ENCODE data around the gene SPARCL1.
"Not testable (repeated sequence)": the region's sequence is repeated elsewhere in the genome, so short reads cannot be mapped to it uniquely, and the experiment has no call there.

Gene SPARCL1

GRCh38 chr4:87529187-87529586 is at the start of gene SPARCL1:
SPARCL1 (minus strand) TSS chr4:87529376; CDS start chr4:87499574, 29,802 bp downstream.
- Mint-ChIP-seq H3K9me3 (peaks cover 5% of the 10 kb centered on the region), H3K27me3 (no peaks in the 10 kb centered on the region), H3K27ac (no peak within 1 kb of the TSS), H3K36me3 (ENCODE audit: low read depth) (peaks cover under 1% of the 10 kb centered on the region), H3K4me3 (no peak within 1 kb of the TSS), H3K4me1 (no peaks in the 10 kb centered on the region)
- DNase-seq (no peak), ATAC-seq (no peak)

GRCh38 chr4:87575983-87576382 is 46.8 kb upstream of the SPARCL1 start:
- H3K4me1 Mint-ChIP-seq, result no peaks in the 10 kb centered on the region
- no peak for DNase-seq
- H3K27ac Mint-ChIP-seq, result no peak overlapping the region
- no peaks in the 10 kb centered on the region for H3K9me3 Mint-ChIP-seq
- no peaks in the 10 kb centered on the region for H3K36me3 Mint-ChIP-seq (ENCODE audit: low read depth)
- H3K4me3 Mint-ChIP-seq, result no peak overlapping the region
- no peak for ATAC-seq
- peaks cover 3% of the 10 kb centered on the region for H3K27me3 Mint-ChIP-seq

GRCh38 chr4:87575408-87575807 is 46.2 kb upstream of the SPARCL1 start:
- no peak overlapping the region for H3K27ac Mint-ChIP-seq
- ATAC-seq, result no peak
- peaks cover 2% of the 10 kb centered on the region for H3K4me1 Mint-ChIP-seq
- no peaks in the 10 kb centered on the region for H3K36me3 Mint-ChIP-seq (ENCODE audit: low read depth)
- no peak overlapping the region for H3K4me3 Mint-ChIP-seq
- no peak for DNase-seq
- no peaks in the 10 kb centered on the region for H3K9me3 Mint-ChIP-seq
- peaks cover 3% of the 10 kb centered on the region for H3K27me3 Mint-ChIP-seq

GRCh38 chr4:87574996-87575395 is 45.8 kb upstream of the SPARCL1 start:
- Mint-ChIP-seq H3K27ac (no peak overlapping the region), H3K4me1 (peaks cover 2% of the 10 kb centered on the region), H3K9me3 (no peaks in the 10 kb centered on the region), H3K4me3 (no peak overlapping the region), H3K27me3 (peaks cover 3% of the 10 kb centered on the region), H3K36me3 (ENCODE audit: low read depth) (no peaks in the 10 kb centered on the region)
- no peak for ATAC-seq
- DNase-seq, result no peak

DNA sequence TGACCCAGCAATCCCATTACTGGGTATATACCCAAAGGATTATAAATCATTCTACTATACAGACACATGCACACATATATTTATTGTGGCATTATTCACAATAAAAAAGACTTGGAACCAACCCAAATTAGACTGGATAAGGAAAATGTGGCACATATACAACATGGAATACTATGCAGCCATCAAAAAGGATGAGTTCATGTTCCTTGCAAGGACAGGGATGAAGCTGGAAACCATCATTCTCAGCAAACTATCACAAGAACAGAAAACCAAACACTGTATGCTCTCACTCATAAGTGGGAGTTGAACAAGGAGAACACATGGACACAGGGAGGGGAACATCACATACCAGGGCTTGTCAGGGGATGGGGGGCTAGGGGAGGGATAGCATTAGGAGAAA is 45.2 kb upstream of the SPARCL1 start:
- not testable (repeated sequence) for H3K4me3 Mint-ChIP-seq; ATAC-seq; H3K4me1 Mint-ChIP-seq; DNase-seq; H3K27ac Mint-ChIP-seq; H3K27me3 Mint-ChIP-seq; H3K9me3 Mint-ChIP-seq; H3K36me3 Mint-ChIP-seq (ENCODE audit: low read depth)

GRCh38 chr4:87570290-87570805 is 41.2 kb upstream of the SPARCL1 start:
- no peaks in the 10 kb centered on the region for H3K9me3 Mint-ChIP-seq
- ATAC-seq (no peak), DNase-seq (no peak)
- H3K27ac Mint-ChIP-seq, result no peak overlapping the region
- H3K27me3 Mint-ChIP-seq, result peaks cover 3% of the 10 kb centered on the region
- H3K36me3 Mint-ChIP-seq (ENCODE audit: low read depth), result no peaks in the 10 kb centered on the region
- H3K4me3 Mint-ChIP-seq, result no peak overlapping the region
- peaks cover 2% of the 10 kb centered on the region for H3K4me1 Mint-ChIP-seq

DNA sequence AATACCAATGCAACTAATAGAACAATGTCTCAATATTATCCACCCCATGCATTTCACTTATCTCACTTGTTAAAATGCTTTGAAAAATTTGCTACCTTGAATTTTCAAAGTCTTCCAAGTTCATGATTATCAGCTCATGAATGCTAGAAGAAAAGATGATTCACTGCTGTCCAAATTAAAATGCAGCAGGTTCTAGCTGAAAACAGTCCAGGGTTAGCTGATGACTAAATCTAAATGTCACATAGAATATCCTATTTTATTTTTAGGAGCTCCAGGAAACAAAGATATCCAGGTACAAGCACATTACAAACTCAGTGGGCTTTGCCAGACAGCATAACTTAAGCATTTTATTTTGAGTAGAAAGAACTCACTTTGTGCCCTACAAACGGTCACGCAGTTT is 38.0 kb upstream of the SPARCL1 start:
- H3K9me3 Mint-ChIP-seq, result no peaks in the 10 kb centered on the region
- peaks cover 2% of the 10 kb centered on the region for H3K4me1 Mint-ChIP-seq
- no peak overlapping the region for H3K27ac Mint-ChIP-seq
- H3K4me3 Mint-ChIP-seq, result no peak overlapping the region
- no peak for ATAC-seq
- no peak for DNase-seq
- H3K36me3 Mint-ChIP-seq (ENCODE audit: low read depth), result no peaks in the 10 kb centered on the region
- no peaks in the 10 kb centered on the region for H3K27me3 Mint-ChIP-seq

- H3K4me1 Mint-ChIP-seq, result peaks cover 2% of the 10 kb centered on the region
Observed at GRCh38 chr4:87566276-87566675, 37.1 kb upstream of the SPARCL1 start.

GRCh38 chr4:87565746-87566145 is 36.6 kb upstream of the SPARCL1 start:
- H3K27ac Mint-ChIP-seq, result no peak overlapping the region
- H3K9me3 Mint-ChIP-seq, result no peaks in the 10 kb centered on the region
- no peak overlapping the region for H3K4me3 Mint-ChIP-seq
- no peak for DNase-seq
- no peaks in the 10 kb centered on the region for H3K27me3 Mint-ChIP-seq
- no peak for ATAC-seq
- H3K4me1 Mint-ChIP-seq, result peaks cover 1% of the 10 kb centered on the region
- H3K36me3 Mint-ChIP-seq (ENCODE audit: low read depth), result no peaks in the 10 kb centered on the region

More at GRCh38 chr4:87566276-87566675, 37.1 kb upstream of the SPARCL1 start:
- no peak for DNase-seq
- no peaks in the 10 kb centered on the region for H3K9me3 Mint-ChIP-seq
- H3K27me3 Mint-ChIP-seq, result no peaks in the 10 kb centered on the region
- no peak overlapping the region for H3K4me3 Mint-ChIP-seq
- no peak overlapping the region for H3K27ac Mint-ChIP-seq
- H3K36me3 Mint-ChIP-seq (ENCODE audit: low read depth), result no peaks in the 10 kb centered on the region
- no peak for ATAC-seq

- Mint-ChIP-seq H3K27ac (no peak overlapping the region), H3K4me3 (no peak overlapping the region), H3K4me1 (peaks cover 16% of the 10 kb centered on the region), H3K9me3 (no peaks in the 10 kb centered on the region), H3K27me3 (no peaks in the 10 kb centered on the region), H3K36me3 (ENCODE audit: low read depth) (no peaks in the 10 kb centered on the region)
- no peak for DNase-seq
- no peak for ATAC-seq
Observed at GRCh38 chr4:87560802-87561201, 31.6 kb upstream of the SPARCL1 start.

- Mint-ChIP-seq H3K27me3 (no peaks in the 10 kb centered on the region), H3K36me3 (ENCODE audit: low read depth) (no peaks in the 10 kb centered on the region), H3K4me3 (peak overlapping the region; percentile 6), H3K9me3 (peaks cover 3% of the 10 kb centered on the region), H3K27ac (no peak overlapping the region), H3K4me1 (peaks cover 16% of the 10 kb centered on the region)
- peak; percentile 97 for ATAC-seq
- DNase-seq, result peak; percentile 32
Observed at GRCh38 chr4:87559090-87559837, 30.1 kb upstream of the SPARCL1 start.

DNA sequence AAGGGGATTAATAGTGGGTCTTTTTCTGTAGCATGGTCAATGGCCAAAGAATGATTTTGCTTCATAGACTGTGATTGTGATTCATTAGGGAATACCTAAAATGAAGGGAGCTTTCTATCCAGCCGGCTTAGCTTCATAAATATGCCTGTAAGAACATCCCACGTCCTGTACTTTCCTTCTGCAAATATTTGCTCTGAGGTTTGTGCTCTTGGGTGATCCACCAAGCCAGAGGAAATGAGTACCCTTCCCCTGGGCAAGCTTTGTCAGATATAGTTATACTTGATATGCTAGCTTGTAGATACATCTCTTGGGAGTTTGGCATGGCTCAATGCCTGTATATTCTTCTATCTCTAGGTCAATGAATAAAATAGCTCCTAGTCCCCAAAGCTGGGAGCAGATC is 28.2 kb upstream of the SPARCL1 start:
- no peak for DNase-seq
- no peaks in the 10 kb centered on the region for H3K36me3 Mint-ChIP-seq (ENCODE audit: low read depth)
- ATAC-seq, result no peak
- H3K27me3 Mint-ChIP-seq, result no peaks in the 10 kb centered on the region
- peaks cover 3% of the 10 kb centered on the region for H3K9me3 Mint-ChIP-seq
- H3K4me1 Mint-ChIP-seq, result peaks cover 16% of the 10 kb centered on the region
- no peak overlapping the region for H3K27ac Mint-ChIP-seq
- H3K4me3 Mint-ChIP-seq, result no peak overlapping the region

- H3K4me3 Mint-ChIP-seq, result no peak overlapping the region
- ATAC-seq, result peak; percentile 21
- H3K27me3 Mint-ChIP-seq, result peaks cover 3% of the 10 kb centered on the region
- peaks cover 16% of the 10 kb centered on the region for H3K4me1 Mint-ChIP-seq
- no peak for DNase-seq
- no peak overlapping the region for H3K27ac Mint-ChIP-seq
- peaks cover 3% of the 10 kb centered on the region for H3K9me3 Mint-ChIP-seq
- H3K36me3 Mint-ChIP-seq (ENCODE audit: low read depth), result no peaks in the 10 kb centered on the region
Observed at GRCh38 chr4:87555773-87556619, 26.8 kb upstream of the SPARCL1 start.

DNA sequence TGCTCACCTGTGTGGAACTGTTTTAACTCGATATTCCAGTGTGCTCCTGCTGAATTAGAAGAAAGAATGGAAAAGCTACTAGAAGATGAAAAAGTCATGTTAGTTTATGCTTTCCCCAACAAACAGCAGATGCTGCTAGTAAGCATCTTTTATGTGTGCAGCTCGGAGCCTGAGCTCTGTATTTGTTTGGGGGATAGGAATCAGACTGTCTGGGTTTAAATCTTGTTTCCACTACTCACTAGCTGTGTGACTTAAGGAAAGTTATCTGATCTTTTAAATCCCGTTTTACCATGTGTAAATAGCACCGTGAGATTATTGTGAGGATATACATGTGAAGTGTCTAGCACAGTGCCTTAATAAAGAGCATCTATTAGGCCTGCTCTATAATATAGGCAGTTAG is 24.0 kb upstream of the SPARCL1 start:
- no peak for DNase-seq
- peaks cover 3% of the 10 kb centered on the region for H3K9me3 Mint-ChIP-seq
- H3K27me3 Mint-ChIP-seq, result peaks cover 5% of the 10 kb centered on the region
- H3K4me1 Mint-ChIP-seq, result no peaks in the 10 kb centered on the region
- no peak overlapping the region for H3K4me3 Mint-ChIP-seq
- H3K36me3 Mint-ChIP-seq (ENCODE audit: low read depth), result no peaks in the 10 kb centered on the region
- no peak for ATAC-seq
- no peak overlapping the region for H3K27ac Mint-ChIP-seq

DNA sequence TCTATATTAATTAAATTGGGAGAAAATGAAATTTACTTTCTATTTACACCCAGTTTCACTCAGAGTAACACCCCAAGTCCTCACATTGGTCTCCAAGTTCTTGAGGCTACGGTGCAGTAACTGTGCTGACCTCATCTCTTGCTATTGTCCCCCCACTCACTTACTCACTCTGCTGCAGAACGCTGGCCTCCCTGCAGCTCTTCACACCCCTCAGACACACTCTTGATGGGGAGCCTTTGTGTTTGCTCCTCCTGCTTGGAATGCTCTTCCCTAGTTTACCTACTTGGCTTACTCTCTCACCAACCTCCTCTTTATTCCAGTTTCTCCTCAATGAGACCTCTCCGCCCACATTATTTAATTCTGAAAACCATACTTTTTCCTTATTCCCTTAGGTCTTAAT is 22.2 kb upstream of the SPARCL1 start:
- no peaks in the 10 kb centered on the region for H3K36me3 Mint-ChIP-seq (ENCODE audit: low read depth)
- ATAC-seq (no peak), DNase-seq (no peak)
- no peak overlapping the region for H3K4me3 Mint-ChIP-seq
- peaks cover 3% of the 10 kb centered on the region for H3K9me3 Mint-ChIP-seq
- H3K27me3 Mint-ChIP-seq, result peaks cover 5% of the 10 kb centered on the region
- H3K27ac Mint-ChIP-seq, result no peak overlapping the region
- no peaks in the 10 kb centered on the region for H3K4me1 Mint-ChIP-seq

All from activated naive CD8-positive, alpha-beta T cell treated with anti-CD3 and anti-CD28 coated beads, Interleukin-2, amount 50 U/mL, for 24 hours (primary cell).